Stomach smooth muscle (tissue), 2 donors: ENCODE results near the gene MED12.

Source experiments
- H3K27ac ChIP-seq: one replicate; pipeline ENCODE4 v1.7.0; 2013; ENCODE audit warnings: mild to moderate bottlenecking, low read length, inconsistent platforms
- H3K27me3 ChIP-seq, 2 donors: one replicate each; pipeline ENCODE4 v1.7.0; 2013; ENCODE audit warnings: low read length in 2 of 2; ENCODE audit not compliant: insufficient read depth in 2 of 2, control insufficient read depth in 1 of 2
- H3K36me3 ChIP-seq, 2 donors: one replicate each; pipeline ENCODE4 v1.7.0; 2013; ENCODE audit warnings: low read length in 2 of 2; ENCODE audit not compliant: control insufficient read depth in 2 of 2, insufficient read depth in 2 of 2
- H3K4me1 ChIP-seq: one replicate; pipeline ENCODE4 v1.7.0; 2013; ENCODE audit warnings: low read length; ENCODE audit not compliant: control insufficient read depth, insufficient read depth
- H3K4me3 ChIP-seq, 2 donors: one replicate each; pipeline ENCODE4 v1.7.0; 2013; ENCODE audit warnings: low read length in 2 of 2
- H3K9ac ChIP-seq, 2 donors: one replicate each; pipeline ENCODE4 v1.7.0; 2013; ENCODE audit warnings: low read length in 2 of 2, mild to moderate bottlenecking in 1 of 2
- H3K9me3 ChIP-seq, 2 donors: one replicate each; pipeline ENCODE4 v1.7.0; 2013; ENCODE audit warnings: low read length in 2 of 2; ENCODE audit not compliant: control insufficient read depth in 2 of 2
- donor health status: healthy.
- donor health status: Pancreatic carcinoma.

MED12 gene

GRCh38 chrX:71143508-71143907 is 25.1 kb downstream of the MED12 start:
- Histone ChIP-seq H3K9me3 (no peaks in the 10 kb centered on the region), H3K9ac (peak overlapping the region in 1 of 2 donors; percentile 21), H3K27ac (no peak overlapping the region), H3K36me3 (peaks cover 13 to 16% of the 10 kb centered on the region in 2 donors), H3K4me1 (peaks cover 19% of the 10 kb centered on the region), H3K4me3 (no peak overlapping the region), H3K27me3 (peaks cover 0 to 2% of the 10 kb centered on the region in 2 donors)

- peak within 1 kb of the TSS; percentile 32 to 57 for H3K4me3 ChIP-seq
- peaks cover 19% of the 10 kb centered on the region for H3K4me1 ChIP-seq
- H3K27me3 ChIP-seq, result no peaks in the 10 kb centered on the region
- H3K27ac ChIP-seq, result no peak within 1 kb of the TSS
- peaks cover 7% of the 10 kb centered on the region in 2 donors for H3K36me3 ChIP-seq
- H3K9me3 ChIP-seq, result no peaks in the 10 kb centered on the region
- no peak within 1 kb of the TSS for H3K9ac ChIP-seq
Observed at GRCh38 chrX:71144651-71145050, 26.3 kb downstream of the MED12 start, which contains the start of gene NLGN3. NLGN3 (plus strand) TSS chrX:71144841; CDS start chrX:71147750, 2,909 bp downstream.

GRCh38 chrX:71147496-71148277 is 29.3 kb downstream of the MED12 start:
- Histone ChIP-seq H3K36me3 (no peaks in the 10 kb centered on the region), H3K27ac (no peak overlapping the region), H3K27me3 (no peaks in the 10 kb centered on the region), H3K9ac (no peak overlapping the region), H3K4me1 (peaks cover 19% of the 10 kb centered on the region), H3K4me3 (no peak overlapping the region), H3K9me3 (no peaks in the 10 kb centered on the region)

- H3K27ac ChIP-seq, result no peak overlapping the region
- no peaks in the 10 kb centered on the region for H3K36me3 ChIP-seq
- no peaks in the 10 kb centered on the region for H3K9me3 ChIP-seq
- H3K27me3 ChIP-seq, result peaks cover 0 to 2% of the 10 kb centered on the region in 2 donors
- peaks cover 17% of the 10 kb centered on the region for H3K4me1 ChIP-seq
- no peak overlapping the region for H3K9ac ChIP-seq
- H3K4me3 ChIP-seq, result no peak overlapping the region
Observed at GRCh38 chrX:71148278-71148663, 29.9 kb downstream of the MED12 start.

GRCh38 chrX:71151366-71151765 is 33.0 kb downstream of the MED12 start:
- no peak overlapping the region for H3K27ac ChIP-seq

GRCh38 chrX:71154196-71154595 is 35.8 kb downstream of the MED12 start:
- Histone ChIP-seq H3K4me1 (no peaks in the 10 kb centered on the region), H3K27ac (no peak overlapping the region), H3K9me3 (no peaks in the 10 kb centered on the region), H3K36me3 (no peaks in the 10 kb centered on the region), H3K9ac (no peak overlapping the region), H3K4me3 (no peak overlapping the region), H3K27me3 (peaks cover 0 to 6% of the 10 kb centered on the region in 2 donors)

More at GRCh38 chrX:71151366-71151765, 33.0 kb downstream of the MED12 start:
- Histone ChIP-seq H3K9ac (no peak overlapping the region), H3K4me1 (peaks cover under 1% of the 10 kb centered on the region), H3K36me3 (no peaks in the 10 kb centered on the region), H3K9me3 (no peaks in the 10 kb centered on the region), H3K4me3 (no peak overlapping the region), H3K27me3 (peaks cover 0 to 4% of the 10 kb centered on the region in 2 donors)

GRCh38 chrX:71154641-71155040 is 36.2 kb downstream of the MED12 start:
- no peaks in the 10 kb centered on the region for H3K4me1 ChIP-seq
- H3K27me3 ChIP-seq, result peaks cover 0 to 6% of the 10 kb centered on the region in 2 donors
- H3K36me3 ChIP-seq, result no peaks in the 10 kb centered on the region
- H3K4me3 ChIP-seq, result no peak overlapping the region
- no peak overlapping the region for H3K27ac ChIP-seq
- no peaks in the 10 kb centered on the region for H3K9me3 ChIP-seq
- no peak overlapping the region for H3K9ac ChIP-seq

GRCh38 chrX:71158603-71159002 is 40.2 kb downstream of the MED12 start:
- H3K27me3 ChIP-seq, result peaks cover 0 to 14% of the 10 kb centered on the region in 2 donors

GRCh38 chrX:71159335-71159734 is 40.9 kb downstream of the MED12 start:
- no peaks in the 10 kb centered on the region for H3K36me3 ChIP-seq
- H3K4me1 ChIP-seq, result no peaks in the 10 kb centered on the region

More at GRCh38 chrX:71158603-71159002, 40.2 kb downstream of the MED12 start:
- Histone ChIP-seq H3K4me1 (no peaks in the 10 kb centered on the region), H3K9me3 (no peaks in the 10 kb centered on the region), H3K27ac (no peak overlapping the region), H3K36me3 (no peaks in the 10 kb centered on the region), H3K9ac (no peak overlapping the region), H3K4me3 (no peak overlapping the region)

GRCh38 chrX:71160475-71160874 is 42.1 kb downstream of the MED12 start:
- H3K27me3 ChIP-seq, result peaks cover 0 to 14% of the 10 kb centered on the region in 2 donors
- no peak overlapping the region for H3K9ac ChIP-seq
- no peaks in the 10 kb centered on the region for H3K4me1 ChIP-seq

More at GRCh38 chrX:71159335-71159734, 40.9 kb downstream of the MED12 start:
- Histone ChIP-seq H3K9ac (no peak overlapping the region), H3K27ac (no peak overlapping the region), H3K4me3 (no peak overlapping the region), H3K27me3 (peaks cover 0 to 15% of the 10 kb centered on the region in 2 donors), H3K9me3 (no peaks in the 10 kb centered on the region)

GRCh38 chrX:71162981-71163380 is 44.6 kb downstream of the MED12 start:
- no peaks in the 10 kb centered on the region for H3K4me1 ChIP-seq
- H3K9me3 ChIP-seq, result no peaks in the 10 kb centered on the region
- H3K27ac ChIP-seq, result no peak overlapping the region
- H3K9ac ChIP-seq, result no peak overlapping the region
- no peaks in the 10 kb centered on the region for H3K36me3 ChIP-seq
- peaks cover 0 to 12% of the 10 kb centered on the region in 2 donors for H3K27me3 ChIP-seq
- no peak overlapping the region for H3K4me3 ChIP-seq

More at GRCh38 chrX:71160475-71160874, 42.1 kb downstream of the MED12 start:
- Histone ChIP-seq H3K27ac (no peak overlapping the region), H3K9me3 (no peaks in the 10 kb centered on the region), H3K4me3 (no peak overlapping the region), H3K36me3 (no peaks in the 10 kb centered on the region)
